ENCODE measurements around the gene DMPK. TPM values are rescaled to one million over a fixed set of nuclear protein-coding genes. Genes with fewer than 3 reads are reported as not detected.

The DMPK gene
- polyA plus RNA-seq, 1 donor from 2014 or later = 34.3 TPM

GRCh38 chr19:45758921-45759320, 23.4 kb downstream of the DMPK start:
- no peaks in the 10 kb centered on the region for H3K36me3 ChIP-seq (ENCODE audit: insufficient read depth, low read length)
- H4K20me1 ChIP-seq (ENCODE audit: insufficient read depth) = no peaks in the 10 kb centered on the region
- TF ChIP-seq MXI1 (conservative IDR thresholded peaks at IDR 0.05; ENCODE audit: poor library complexity, severe bottlenecking) (no peak), TAF1 (IDR thresholded peaks at IDR 0.05; ENCODE audit: low read depth) (no peak), REST (IDR thresholded peaks at IDR 0.05; ENCODE audit: borderline replicate concordance) (no peak), POLR2AphosphoS5 (IDR thresholded peaks at IDR 0.05) (no peak)
- no peak overlapping the region for H3K27ac ChIP-seq (ENCODE audit: low read length)
- H3K27me3 ChIP-seq (ENCODE audit: insufficient read depth, low read depth, low read length) = no peaks in the 10 kb centered on the region
- no peaks in the 10 kb centered on the region for H3K9me3 ChIP-seq (ENCODE audit: low read length)
- H3K9me2 ChIP-seq (ENCODE audit: insufficient read depth, low read length) = no peaks in the 10 kb centered on the region
- H3K4me2 ChIP-seq (ENCODE audit: low read length) = no peak overlapping the region
- H3K9ac ChIP-seq (ENCODE audit: low read length) = no peak overlapping the region
- no peak overlapping the region for H2AFZ ChIP-seq (ENCODE audit: low read depth, low read length)
- no peaks in the 10 kb centered on the region for H3F3A ChIP-seq (ENCODE audit: insufficient read depth, low read length, poor library complexity, severe bottlenecking)
- H3K79me2 ChIP-seq (replicated peaks; ENCODE audit: insufficient read depth, low read length) = no peaks in the 10 kb centered on the region
- no peak overlapping the region for H3K4me3 ChIP-seq (ENCODE audit: low read length)

GRCh38 chr19:45757695-45758094, 24.6 kb downstream of the DMPK start:
- no peaks in the 10 kb centered on the region for H3K9me2 ChIP-seq (ENCODE audit: insufficient read depth, low read length)
- H4K20me1 ChIP-seq (ENCODE audit: insufficient read depth) = no peaks in the 10 kb centered on the region
- no peak overlapping the region for H3K4me2 ChIP-seq (ENCODE audit: low read length)
- H3K36me3 ChIP-seq (ENCODE audit: insufficient read depth, low read length) = no peaks in the 10 kb centered on the region
- no peaks in the 10 kb centered on the region for H3K27me3 ChIP-seq (ENCODE audit: insufficient read depth, low read depth, low read length)
- H3K9ac ChIP-seq (ENCODE audit: low read length) = no peak overlapping the region
- no peaks in the 10 kb centered on the region for H3K9me3 ChIP-seq (ENCODE audit: low read length)
- H3K79me2 ChIP-seq (replicated peaks; ENCODE audit: insufficient read depth, low read length) = no peaks in the 10 kb centered on the region
- H2AFZ ChIP-seq (ENCODE audit: low read depth, low read length) = no peak overlapping the region
- no peak for TF ChIP-seq REST (IDR thresholded peaks at IDR 0.05; ENCODE audit: borderline replicate concordance)
- no peaks in the 10 kb centered on the region for H3F3A ChIP-seq (ENCODE audit: insufficient read depth, low read length, poor library complexity, severe bottlenecking)
- no peak overlapping the region for H3K27ac ChIP-seq (ENCODE audit: low read length)
- H3K4me3 ChIP-seq (ENCODE audit: low read length) = no peak overlapping the region

- H3K4me3 ChIP-seq (ENCODE audit: low read length) = no peak overlapping the region
- H4K20me1 ChIP-seq (ENCODE audit: insufficient read depth) = no peaks in the 10 kb centered on the region
- TF ChIP-seq REST (IDR thresholded peaks at IDR 0.05; ENCODE audit: borderline replicate concordance) (no peak), POLR2AphosphoS5 (IDR thresholded peaks at IDR 0.05) (no peak), SMC3 (conservative IDR thresholded peaks at IDR 0.05; ENCODE audit: poor library complexity) (no peak), TAF1 (IDR thresholded peaks at IDR 0.05; ENCODE audit: low read depth) (no peak), CTCF (IDR thresholded peaks at IDR 0.05; ENCODE audit: poor library complexity, severe bottlenecking) (no peak), EP300 (conservative IDR thresholded peaks at IDR 0.05; ENCODE audit: poor library complexity, severe bottlenecking) (no peak), RAD21 (conservative IDR thresholded peaks at IDR 0.05) (no peak), MXI1 (conservative IDR thresholded peaks at IDR 0.05; ENCODE audit: poor library complexity, severe bottlenecking) (no peak)
- no peaks in the 10 kb centered on the region for H3K9me2 ChIP-seq (ENCODE audit: insufficient read depth, low read length)
- H3K36me3 ChIP-seq (ENCODE audit: insufficient read depth, low read length) = no peaks in the 10 kb centered on the region
- H3F3A ChIP-seq (ENCODE audit: insufficient read depth, low read length, poor library complexity, severe bottlenecking) = no peaks in the 10 kb centered on the region
- no peak overlapping the region for H2AFZ ChIP-seq (ENCODE audit: low read depth, low read length)
- H3K27me3 ChIP-seq (ENCODE audit: insufficient read depth, low read depth, low read length) = no peaks in the 10 kb centered on the region
- H3K9me3 ChIP-seq (ENCODE audit: low read length) = no peaks in the 10 kb centered on the region
- no peak overlapping the region for H3K4me2 ChIP-seq (ENCODE audit: low read length)
- H3K79me2 ChIP-seq (replicated peaks; ENCODE audit: insufficient read depth, low read length) = no peaks in the 10 kb centered on the region
- no peak overlapping the region for H3K27ac ChIP-seq (ENCODE audit: low read length)
- H3K9ac ChIP-seq (ENCODE audit: low read length) = no peak overlapping the region
These were observed 28.0 kb downstream of the DMPK start for GRCh38 chr19:45754323-45754722.

Data from neural cell (in vitro differentiated cells).